ENCODE measurements around the gene POLA1. TPM values are rescaled to one million over a fixed set of nuclear protein-coding genes. Genes with fewer than 3 reads are reported as not detected.

Gene POLA1
- total RNA-seq, 4 donors from 2014 or later = 8.5 to 18.9 (median 8.8) TPM

DNA sequence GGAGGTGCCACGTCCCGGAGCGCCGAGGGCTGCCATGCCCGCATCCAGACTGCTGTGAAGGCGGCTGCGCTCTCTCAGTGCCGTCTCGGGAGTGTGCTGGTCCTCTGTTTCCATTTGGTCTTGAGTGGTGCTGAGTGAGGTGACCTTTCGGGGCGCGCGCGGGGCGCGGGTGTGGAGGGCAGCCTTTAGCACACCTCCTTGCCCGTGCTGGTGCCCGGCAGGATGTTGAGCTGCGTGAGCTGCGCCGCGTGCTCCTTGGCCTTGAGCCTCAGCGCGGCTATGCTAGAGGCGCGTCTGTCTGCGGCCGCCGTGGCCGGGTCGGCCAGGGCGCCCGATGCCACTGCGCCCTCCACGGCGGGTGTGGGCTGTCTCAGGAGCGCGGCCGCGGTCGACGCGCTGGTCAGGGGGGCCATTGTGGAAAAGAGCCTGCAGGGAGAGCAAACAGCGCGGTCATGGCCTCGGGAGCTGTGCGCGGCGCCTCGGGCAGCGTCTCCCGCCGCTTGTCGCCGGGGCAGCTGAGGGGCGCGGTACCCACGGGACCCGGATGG lies 310.8 kb downstream of the POLA1 start:
- Histone ChIP-seq H3K9me3 (no peaks in the 10 kb centered on the region), H3K4me3 (replicated peaks in 1 of 3) (peak overlapping the region in 1 of 3 donors; percentile 13), H3K4me1 (peaks cover 9 to 12% of the 10 kb centered on the region in 2 donors), H3K27me3 (peaks cover 36% of the 10 kb centered on the region), H3K36me3 (no peaks in the 10 kb centered on the region), H3K27ac (no peak overlapping the region)
- no peak for DNase-seq
- TF ChIP-seq, protein P1, sequence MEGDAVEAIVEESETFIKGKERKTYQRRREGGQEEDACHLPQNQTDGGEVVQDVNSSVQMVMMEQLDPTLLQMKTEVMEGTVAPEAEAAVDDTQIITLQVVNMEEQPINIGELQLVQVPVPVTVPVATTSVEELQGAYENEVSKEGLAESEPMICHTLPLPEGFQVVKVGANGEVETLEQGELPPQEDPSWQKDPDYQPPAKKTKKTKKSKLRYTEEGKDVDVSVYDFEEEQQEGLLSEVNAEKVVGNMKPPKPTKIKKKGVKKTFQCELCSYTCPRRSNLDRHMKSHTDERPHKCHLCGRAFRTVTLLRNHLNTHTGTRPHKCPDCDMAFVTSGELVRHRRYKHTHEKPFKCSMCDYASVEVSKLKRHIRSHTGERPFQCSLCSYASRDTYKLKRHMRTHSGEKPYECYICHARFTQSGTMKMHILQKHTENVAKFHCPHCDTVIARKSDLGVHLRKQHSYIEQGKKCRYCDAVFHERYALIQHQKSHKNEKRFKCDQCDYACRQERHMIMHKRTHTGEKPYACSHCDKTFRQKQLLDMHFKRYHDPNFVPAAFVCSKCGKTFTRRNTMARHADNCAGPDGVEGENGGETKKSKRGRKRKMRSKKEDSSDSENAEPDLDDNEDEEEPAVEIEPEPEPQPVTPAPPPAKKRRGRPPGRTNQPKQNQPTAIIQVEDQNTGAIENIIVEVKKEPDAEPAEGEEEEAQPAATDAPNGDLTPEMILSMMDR (IDR thresholded peaks at IDR 0.05) = no peak
- no peak for TF ChIP-seq POLR2A (IDR thresholded peaks at IDR 0.05)
- intact Hi-C loops (cut with DNase I) = no loop called here
- 3 to 8% methylated on average over 4 to 7 of the region's 59 CpGs for WGBS, 2 donors

DNA sequence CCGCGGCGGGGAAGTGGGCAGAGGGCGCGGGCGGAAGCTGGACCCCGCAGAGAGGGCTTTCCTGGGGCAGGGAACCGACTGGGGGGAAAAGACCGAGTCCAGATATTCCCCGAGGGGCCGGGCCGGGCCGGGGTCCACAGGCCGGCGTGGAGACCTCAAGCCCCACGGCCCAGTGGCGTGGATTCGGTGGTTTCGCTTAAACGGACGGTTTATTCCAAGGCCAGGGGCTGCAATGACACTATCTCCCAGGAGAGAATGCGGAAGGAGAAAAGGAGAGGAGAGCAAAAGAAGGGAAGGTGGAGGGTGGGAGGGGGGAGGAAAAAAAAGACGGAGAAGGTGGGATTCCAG lies 311.3 kb downstream of the POLA1 start:
- no peak overlapping the region for H3K27ac ChIP-seq
- WGBS, 2 donors = 6 to 8% methylated on average over 10 to 15 of the region's 23 CpGs
- no peaks in the 10 kb centered on the region for H3K36me3 ChIP-seq
- H3K27me3 ChIP-seq = peaks cover 36% of the 10 kb centered on the region
- intact Hi-C loops (cut with DNase I) = no loop called here
- TF ChIP-seq, protein P1 (IDR thresholded peaks at IDR 0.05) = no peak
- no peak for TF ChIP-seq POLR2A (IDR thresholded peaks at IDR 0.05)
- no peaks in the 10 kb centered on the region for H3K9me3 ChIP-seq
- H3K4me1 ChIP-seq = peaks cover 9 to 12% of the 10 kb centered on the region in 2 donors
- H3K4me3 ChIP-seq (replicated peaks in 1 of 3) = peak overlapping the region in 1 of 3 donors; percentile 13
- DNase-seq = no peak

DNA sequence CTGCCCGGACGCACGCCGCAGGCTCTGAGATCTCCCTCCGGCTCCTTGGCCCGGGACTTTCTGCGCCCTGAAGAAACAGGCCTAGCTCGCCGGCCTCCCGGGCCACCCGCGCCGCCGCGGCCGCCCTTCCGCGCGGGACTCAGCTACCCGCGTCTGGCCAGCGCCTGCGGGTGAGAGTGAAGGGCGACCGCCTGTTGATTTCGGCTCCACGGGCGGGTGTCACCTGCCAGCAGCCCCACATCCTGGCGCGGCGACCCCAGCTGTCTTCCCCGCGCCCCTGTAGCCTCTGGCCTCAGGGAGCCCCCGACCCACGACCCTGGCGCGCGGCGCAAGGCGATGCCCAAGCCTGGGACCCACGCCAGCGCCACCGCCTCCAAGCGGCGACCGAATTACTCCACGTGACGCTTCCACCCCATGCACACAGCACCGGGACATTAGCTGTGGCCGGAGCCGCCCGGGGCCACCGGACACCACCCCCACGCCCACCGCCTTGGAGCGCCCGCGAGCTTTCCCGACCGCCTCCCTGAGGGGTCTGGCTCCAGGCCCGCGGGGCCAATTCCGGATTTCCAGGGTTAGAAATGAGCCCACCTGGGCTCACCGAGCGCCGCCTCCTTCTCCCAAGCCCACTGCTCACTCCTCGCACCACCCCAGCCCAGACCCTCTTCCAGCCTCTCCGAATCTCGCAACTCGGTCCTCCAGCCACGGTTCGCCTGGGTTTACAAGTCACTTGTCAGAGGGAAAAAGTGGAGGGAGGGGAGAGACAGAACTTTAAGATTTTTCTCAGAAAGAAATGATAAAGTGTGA lies 311.9 kb downstream of the POLA1 start:
- Histone ChIP-seq H3K4me1 (peaks cover 9 to 12% of the 10 kb centered on the region in 2 donors), H3K4me3 (replicated peaks in 1 of 3) (peak overlapping the region in 1 of 3 donors; percentile 13), H3K9me3 (no peaks in the 10 kb centered on the region), H3K36me3 (no peaks in the 10 kb centered on the region), H3K27ac (no peak overlapping the region), H3K27me3 (peaks cover 40% of the 10 kb centered on the region)
- 2 to 9% methylated on average over 14 to 16 of the region's 72 CpGs for WGBS, 2 donors
- intact Hi-C loops (cut with DNase I) = no loop called here
- TF ChIP-seq POLR2A (IDR thresholded peaks at IDR 0.05) = no peak
- TF ChIP-seq, protein P1 (IDR thresholded peaks at IDR 0.05) = no peak
- no peak for DNase-seq

DNA sequence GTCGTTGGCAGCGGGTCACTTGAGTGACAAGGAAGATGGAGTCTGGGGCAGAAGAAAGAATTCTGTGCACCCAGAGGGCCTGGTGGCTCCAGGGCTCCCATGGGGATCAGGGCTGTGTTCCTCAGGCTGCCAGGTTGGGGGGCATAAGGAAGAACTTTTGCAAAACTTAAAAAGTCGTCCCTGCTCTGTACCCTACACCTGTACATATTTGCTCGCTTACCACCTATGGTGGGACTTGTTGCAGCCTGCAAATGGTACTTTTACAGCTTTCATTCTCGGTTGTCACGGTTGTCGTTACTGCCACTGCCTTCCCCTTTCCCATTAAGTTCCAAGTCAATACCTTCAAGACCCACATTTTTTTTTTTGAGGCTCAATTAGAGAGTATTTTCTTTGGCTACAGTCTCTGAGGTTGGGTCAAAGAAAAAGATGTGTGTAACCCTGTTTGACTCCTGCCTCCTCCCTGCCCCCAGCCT lies 312.9 kb downstream of the POLA1 start:
- H3K9me3 ChIP-seq = no peaks in the 10 kb centered on the region
- no peak for DNase-seq
- WGBS, 2 donors = 11 to 25% methylated on average over 7 of the region's 7 CpGs
- H3K27me3 ChIP-seq = peaks cover 50% of the 10 kb centered on the region
- peaks cover 9 to 12% of the 10 kb centered on the region in 2 donors for H3K4me1 ChIP-seq
- TF ChIP-seq, protein P1 (IDR thresholded peaks at IDR 0.05) = no peak
- no peak for TF ChIP-seq POLR2A (IDR thresholded peaks at IDR 0.05)
- H3K4me3 ChIP-seq (replicated peaks in 1 of 3) = no peak overlapping the region
- H3K27ac ChIP-seq = no peak overlapping the region
- no peaks in the 10 kb centered on the region for H3K36me3 ChIP-seq
- intact Hi-C loops (cut with DNase I) = no loop called here

All from thyroid gland (tissue), 4 donors.